ENCODE results near the gene SORBS2. TPM values are rescaled to one million over a fixed set of nuclear protein-coding genes. Genes with fewer than 3 reads are reported as not detected.

Gene SORBS2
- total RNA-seq, 1 experiment from 2014 or later = 0.34 TPM

GRCh38 chr4:185836241-185837084 lies 24.5 kb upstream of the SORBS2 start:
- RAD21 ChIA-PET (ENCODE audit: low non-redundant PET in 1 of 2, low total read pairs in 2 of 2, uncharacterized antibody in 2 of 2, unreplicated experiment in 2 of 2) = no interaction called here
- Histone ChIP-seq H3K79me2 (ENCODE audit: insufficient read depth, low read length) (no peaks in the 10 kb centered on the region), H3K4me2 (ENCODE audit: low read length) (no peak overlapping the region), H3K36me3 (ENCODE audit: control insufficient read depth in 1 of 2, insufficient read depth in 2 of 2, low read length in 2 of 2) (no peaks in the 10 kb centered on the region), H3K4me3 (replicated peaks in 1 of 2; ENCODE audit: low read depth in 1 of 2, low read length in 2 of 2) (no peak overlapping the region), H3K27ac (ENCODE audit: low read depth, low read length) (no peak overlapping the region), H3K9me3 (ENCODE audit: control insufficient read depth in 1 of 2, insufficient read depth in 1 of 2, low read depth in 1 of 2, low read length in 2 of 2) (no peaks in the 10 kb centered on the region), H2AFZ (ENCODE audit: low read depth, low read length, poor library complexity, severe bottlenecking) (no peak overlapping the region), H3K9me2 (ENCODE audit: insufficient read depth) (no peaks in the 10 kb centered on the region), H3K4me1 (ENCODE audit: control insufficient read depth in 1 of 2, insufficient read depth in 2 of 2, low read length in 2 of 2) (peaks cover 8 to 23% of the 10 kb centered on the region in 2 experiments), H3K9ac (ENCODE audit: low read length) (no peak overlapping the region), H4K20me1 (ENCODE audit: insufficient read depth) (no peaks in the 10 kb centered on the region), H3K27me3 (ENCODE audit: insufficient read depth, low read length) (no peaks in the 10 kb centered on the region)
- intact Hi-C loops (cut with micrococcal nuclease) = no loop called here
- no peak for TF ChIP-seq ELF1 (IDR thresholded peaks at IDR 0.05; ENCODE audit: borderline replicate concordance, low read depth)
- no peak for TF ChIP-seq EZH2phosphoT487 (IDR thresholded peaks at IDR 0.05; ENCODE audit: borderline replicate concordance)
- no peak for TF ChIP-seq YY1 (IDR thresholded peaks at IDR 0.05; ENCODE audit: extremely low read depth, insufficient replicate concordance, low read depth, low read length)
- TF ChIP-seq MAX (IDR thresholded peaks at IDR 0.05) = no peak
- TF ChIP-seq RAD21 (IDR thresholded peaks at IDR 0.05; ENCODE audit: low read depth) = no peak
- TF ChIP-seq REST (IDR thresholded peaks at IDR 0.05; ENCODE audit: low read depth) = no peak
- ATAC-seq (no peak), DNase-seq (ENCODE audit: low read depth, low spot score) (no peak)
- no TSS peak for BruUV-seq (replicated peaks)
- CTCF ChIA-PET = no interaction called here
- POLR2A ChIA-PET = no interaction called here
